Measurements from ENCODE around the gene CLCNKB.
"Not testable (repeated sequence)": the region's sequence is repeated elsewhere in the genome, so short reads cannot be mapped to it uniquely, and the experiment has no call there.

Gene CLCNKB

DNA sequence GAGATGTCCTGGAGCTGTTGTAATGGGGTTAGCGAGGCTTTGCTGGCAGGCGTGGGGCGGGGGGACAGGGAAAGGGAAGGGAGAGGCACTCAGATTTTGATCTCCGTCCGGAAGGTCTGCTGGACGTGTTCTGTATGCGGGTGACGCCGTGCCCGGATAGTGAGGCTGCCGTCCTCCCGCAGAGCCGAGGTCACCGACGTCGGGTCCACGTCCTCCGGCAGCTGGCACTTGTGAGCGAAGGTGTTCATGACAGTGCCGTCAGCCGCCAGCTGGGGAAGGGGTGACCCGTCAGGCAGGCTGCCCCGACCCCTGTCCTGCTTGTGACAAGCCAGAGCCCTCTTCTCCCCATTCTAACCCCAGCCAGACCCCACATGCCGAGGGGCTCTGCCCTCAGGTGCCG is 28.1 kb upstream of the CLCNKB start:
- DNase-seq (ENCODE audit: low read depth) = no peak

DNA sequence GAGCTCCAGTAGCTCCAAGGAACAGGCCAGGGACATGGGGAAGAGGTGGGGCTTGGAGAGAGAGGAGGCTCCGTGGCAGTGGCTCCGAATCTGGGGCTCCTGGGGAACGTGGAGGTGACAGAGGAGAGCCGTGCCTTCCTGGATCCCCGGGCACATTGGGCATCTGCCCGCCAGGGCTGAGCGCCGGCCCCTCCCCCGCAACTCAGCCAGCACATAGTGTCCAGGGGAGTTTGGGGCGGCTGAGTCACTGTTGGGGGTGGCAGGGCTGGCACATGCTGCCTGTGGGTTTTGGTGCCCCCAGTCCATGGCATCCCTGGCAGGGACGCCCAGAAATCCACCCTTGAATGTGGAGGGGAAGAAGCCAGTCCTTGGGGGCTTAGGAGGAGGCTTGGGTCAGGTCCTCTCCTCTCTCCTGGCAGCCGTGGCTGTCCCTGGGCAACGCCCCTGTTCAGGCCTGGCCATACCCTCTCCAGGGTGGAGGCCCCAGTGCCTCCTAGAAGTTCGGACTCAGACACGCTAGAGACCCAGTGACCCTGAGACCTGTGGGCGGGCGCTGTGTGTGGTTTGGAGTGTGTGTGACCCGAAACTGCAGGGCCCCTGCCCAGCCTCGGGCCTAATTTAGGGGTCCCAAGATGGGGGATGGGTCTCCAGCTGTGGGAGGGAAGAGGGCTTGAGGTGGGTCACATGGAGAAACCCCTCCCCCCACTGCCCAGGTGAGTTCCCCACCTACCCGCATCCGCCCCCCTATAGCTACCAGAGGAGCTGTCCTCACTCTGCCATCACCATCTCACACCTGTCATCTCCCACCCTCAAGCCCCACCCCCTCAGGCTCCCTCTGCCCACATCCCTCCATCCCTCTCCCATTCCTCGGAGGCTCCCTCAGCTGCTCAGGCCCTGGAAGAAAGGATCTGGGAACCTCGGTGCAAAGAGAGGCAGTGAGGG is 27.4 kb upstream of the CLCNKB start:
- no peak for DNase-seq (ENCODE audit: low read depth)

DNA sequence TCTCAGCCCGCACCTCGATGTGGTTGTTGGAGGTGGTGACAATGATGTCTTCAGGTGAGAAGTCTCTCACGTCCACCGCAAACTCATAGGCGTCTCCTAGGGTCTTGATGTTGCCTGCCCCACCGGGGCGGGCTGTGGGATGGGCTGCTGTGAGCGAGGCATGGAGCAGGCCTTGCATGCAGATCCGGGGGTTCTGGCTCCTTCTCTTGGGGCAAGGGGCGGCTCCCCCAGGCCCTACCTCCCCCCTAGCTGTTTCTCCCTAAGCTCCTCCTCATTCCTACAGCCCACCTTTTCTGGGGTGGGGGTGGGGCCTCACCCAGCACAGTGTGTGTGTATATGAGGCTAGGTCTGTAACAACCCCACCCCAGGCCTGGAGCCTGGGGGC is 26.5 kb upstream of the CLCNKB start:
- DNase-seq (ENCODE audit: low read depth) = no peak

DNA sequence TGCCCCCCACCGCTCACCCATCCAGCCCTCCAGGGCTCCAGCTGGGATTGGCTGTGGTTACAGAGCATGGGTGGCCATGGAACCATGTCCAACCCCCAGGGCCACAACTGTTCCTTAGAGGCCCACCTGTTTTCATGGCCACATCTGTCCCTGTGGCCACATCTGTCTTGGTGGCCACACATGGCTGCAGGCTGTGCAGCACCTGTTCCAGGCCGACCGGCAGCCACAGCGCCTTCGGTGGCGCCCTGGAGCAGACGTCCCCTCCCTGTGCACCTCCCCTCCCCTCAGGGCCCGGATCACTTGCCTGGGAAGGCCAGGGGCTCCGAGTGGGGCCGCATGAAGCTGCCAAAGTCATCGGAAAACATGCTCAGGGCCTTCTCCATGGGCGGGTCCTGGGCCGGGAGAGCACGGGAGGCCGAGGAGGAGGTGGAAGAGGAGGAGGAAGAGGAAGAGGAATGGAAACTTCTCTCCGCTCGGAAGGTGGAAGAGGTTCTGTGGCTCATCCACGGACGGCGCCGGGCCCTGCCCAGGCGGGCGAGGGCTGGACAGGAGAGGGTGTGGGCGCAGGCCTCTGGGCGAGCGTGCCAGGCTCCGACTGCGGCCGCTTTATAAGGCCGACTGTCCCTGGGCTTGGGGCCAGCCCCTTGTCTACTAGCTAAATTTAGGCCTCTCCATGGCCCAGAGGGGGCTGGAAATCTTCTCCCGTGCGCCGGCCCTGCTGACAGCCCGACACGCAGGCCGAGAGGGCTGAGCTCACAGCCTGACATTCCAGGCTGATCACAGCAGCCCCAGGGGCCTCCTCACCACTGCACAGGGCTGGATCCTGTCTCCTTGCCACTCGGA is 25.9 kb upstream of the CLCNKB start, which contains the start of gene HSPB7:
HSPB7 (minus strand) TSS at position 583 of the 843 bp plus-strand sequence; CDS start at position 503, 80 bp downstream.
- no peak for DNase-seq (ENCODE audit: low read depth)

DNA sequence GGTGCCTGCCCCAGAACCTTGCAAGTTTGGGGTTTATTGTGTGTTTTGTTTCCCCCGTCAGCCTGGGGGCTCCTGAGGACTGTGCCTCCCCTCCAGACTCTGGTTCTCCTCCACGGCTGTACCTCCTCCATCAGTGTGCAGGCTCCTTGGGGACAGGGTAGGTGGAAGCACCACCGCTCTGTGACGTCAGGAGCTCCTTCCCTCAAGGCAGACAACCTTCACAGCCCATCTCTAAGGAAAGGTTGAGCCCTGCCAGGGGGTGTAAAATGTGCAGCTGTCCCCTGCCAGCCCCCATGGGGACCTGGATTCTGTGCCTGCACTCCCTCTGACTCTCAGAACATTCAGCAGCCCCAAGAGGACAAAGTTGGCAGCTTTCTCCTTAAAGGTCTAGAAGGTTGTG is 25.3 kb upstream of the CLCNKB start:
- DNase-seq (ENCODE audit: low read depth) = no peak

DNA sequence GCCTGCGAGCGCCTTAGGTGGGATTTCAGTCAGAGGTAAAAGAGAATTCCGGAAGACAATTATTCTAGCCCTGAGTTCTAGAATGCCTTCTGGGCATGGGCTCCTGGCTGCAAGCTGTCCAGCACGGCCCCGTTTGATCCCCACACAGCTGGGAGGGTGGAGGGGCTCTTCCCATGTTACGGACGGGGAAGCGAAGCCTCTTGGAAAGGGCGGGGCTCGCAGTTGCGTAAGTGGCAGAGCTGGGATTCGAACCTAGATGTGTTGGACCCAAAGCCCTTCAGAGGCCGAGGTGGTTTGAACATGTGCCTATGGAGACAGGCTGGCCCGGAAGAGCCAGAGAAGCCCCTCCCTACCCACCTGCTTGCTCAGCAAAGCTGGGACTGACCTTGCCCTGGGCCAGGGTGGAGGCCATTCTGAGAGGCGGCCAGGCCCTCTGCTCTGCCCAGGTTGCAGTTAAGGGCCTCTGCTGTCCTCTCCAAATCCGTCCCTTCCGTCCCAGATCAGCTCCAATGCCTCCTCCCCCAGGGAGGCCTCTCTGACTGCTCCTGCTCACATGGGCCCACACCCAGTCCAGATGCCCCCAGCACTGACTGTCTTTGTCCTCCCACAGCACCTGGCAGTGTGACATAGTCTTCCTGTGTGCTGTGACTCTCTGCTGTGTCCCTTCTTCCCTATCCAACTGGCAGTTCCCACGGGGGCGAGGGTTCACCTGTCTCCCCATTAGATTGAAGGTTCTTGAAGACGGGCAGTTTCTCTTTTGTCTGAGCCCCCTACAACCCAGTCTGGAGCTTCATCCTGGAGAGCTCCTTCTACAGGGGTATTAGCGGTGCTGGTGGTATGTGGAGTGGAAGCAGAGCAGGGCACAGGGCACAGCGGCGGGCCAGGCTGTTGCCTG is 24.6 kb upstream of the CLCNKB start:
- no peak for DNase-seq (ENCODE audit: low read depth)

DNA sequence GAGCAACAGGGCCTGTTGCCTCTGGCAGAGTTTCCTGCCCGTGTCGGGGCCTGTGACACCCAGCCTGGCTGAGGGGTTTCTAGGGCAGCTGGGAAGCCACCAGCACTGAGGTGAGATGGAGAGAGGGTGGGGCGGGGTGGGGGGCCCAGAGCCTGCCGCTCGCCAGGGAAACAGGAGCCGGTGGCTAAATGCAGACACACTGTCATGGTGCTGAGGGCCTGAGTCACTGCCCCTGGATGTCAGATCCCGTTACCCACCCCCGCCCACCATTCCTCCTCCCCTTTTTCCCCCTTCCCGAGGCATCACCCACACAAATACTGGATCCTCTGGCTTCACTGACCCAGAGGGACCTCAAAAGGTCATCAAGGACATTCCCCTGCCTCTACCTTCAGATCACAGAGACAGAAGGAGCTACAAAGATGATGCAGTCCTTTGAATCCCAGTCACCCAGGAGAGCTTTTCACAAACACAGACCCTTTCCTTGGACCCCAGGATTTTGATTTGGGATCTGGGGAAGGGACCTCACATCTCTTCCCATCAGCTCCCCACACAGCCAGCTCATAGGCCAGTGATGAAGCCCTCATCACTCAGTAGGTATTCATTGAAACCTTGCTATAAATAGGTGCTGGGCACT is 23.8 kb upstream of the CLCNKB start:
- DNase-seq (ENCODE audit: low read depth) = no peak

DNA sequence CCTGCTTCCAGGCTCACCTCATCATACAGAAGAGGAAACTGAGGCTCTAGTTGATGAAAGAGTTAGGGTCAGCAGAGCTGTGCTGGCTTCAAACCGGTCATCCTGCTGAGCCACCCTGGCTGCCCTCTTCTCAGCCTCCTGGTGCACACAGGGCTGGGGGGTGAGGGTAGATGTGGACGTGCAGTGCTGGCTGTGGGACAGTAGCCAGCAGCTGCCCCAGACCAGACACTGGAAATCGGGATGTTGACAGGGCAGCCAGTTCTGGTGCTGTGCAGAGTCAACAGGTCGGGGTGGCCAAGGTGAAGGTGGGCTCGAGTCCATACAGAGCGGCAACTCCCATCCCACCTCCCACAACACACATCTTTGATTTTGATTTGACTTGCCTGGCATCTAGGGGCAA is 23.3 kb upstream of the CLCNKB start:
- DNase-seq (ENCODE audit: low read depth) = no peak

DNA sequence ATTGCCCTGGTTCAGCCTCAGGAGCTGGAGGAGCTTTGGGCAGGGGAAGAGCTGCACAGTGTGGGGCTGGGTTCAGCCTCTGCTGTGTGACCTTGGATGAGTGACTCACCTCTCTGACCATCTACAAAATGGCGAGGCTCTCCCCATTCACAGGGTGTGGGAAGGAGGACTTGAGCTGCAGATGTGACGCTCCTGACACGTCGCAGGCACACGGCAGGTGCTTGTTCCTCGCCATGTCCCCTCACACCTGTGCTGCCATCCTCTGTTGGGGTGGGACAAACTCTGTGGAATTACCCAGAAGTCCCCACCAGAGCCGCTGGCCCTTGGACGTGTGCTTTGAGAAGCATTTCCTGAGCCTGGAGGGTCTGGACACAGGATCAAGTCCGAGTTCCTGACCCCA is 22.7 kb upstream of the CLCNKB start:
- DNase-seq (ENCODE audit: low read depth) = not testable (repeated sequence)

DNA sequence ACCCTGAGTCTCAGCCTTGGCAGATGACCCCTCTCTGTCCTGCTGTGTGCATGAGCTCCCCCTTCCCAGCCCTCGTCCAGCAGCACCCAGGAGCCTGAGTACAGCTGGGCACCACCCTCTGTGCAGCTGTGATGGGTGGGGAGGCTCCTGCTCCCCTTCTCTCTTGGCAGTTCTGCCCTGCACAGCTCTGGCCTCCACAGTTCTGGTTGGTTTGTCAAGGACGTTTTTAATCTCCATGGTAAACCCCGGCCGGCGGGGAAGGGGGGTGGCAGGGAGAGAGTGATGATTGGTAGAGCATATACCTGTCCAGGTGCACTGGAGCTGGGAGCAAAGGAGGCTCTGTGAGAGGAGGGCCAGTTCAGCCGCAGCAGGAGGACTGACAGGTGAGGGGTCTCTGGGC is 21.9 kb upstream of the CLCNKB start, which contains the start of gene CLCNKA:
CLCNKA (plus strand) TSS at position 356 of the 400 bp plus-strand sequence. CDS start 584 bp downstream, outside the sequence.
- no peak for DNase-seq (ENCODE audit: low read depth)

DNA sequence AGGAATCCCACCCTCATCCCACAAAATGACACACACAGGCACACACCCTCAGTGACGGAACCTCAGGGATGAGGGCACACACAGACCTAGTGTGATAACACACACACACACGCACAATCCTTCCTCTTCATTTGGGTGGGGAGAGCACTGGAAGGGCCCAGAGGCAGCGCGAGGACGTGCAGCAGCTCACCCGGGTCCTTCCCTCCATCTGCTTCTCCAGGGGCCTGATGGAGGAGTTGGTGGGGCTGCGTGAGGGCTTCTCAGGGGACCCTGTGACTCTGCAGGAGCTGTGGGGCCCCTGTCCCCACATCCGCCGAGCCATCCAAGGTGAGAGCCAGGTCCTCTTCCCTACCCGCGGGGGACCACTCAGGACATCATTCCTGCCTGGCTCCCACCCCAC is 21.2 kb upstream of the CLCNKB start:
- DNase-seq (ENCODE audit: low read depth) = no peak

DNA sequence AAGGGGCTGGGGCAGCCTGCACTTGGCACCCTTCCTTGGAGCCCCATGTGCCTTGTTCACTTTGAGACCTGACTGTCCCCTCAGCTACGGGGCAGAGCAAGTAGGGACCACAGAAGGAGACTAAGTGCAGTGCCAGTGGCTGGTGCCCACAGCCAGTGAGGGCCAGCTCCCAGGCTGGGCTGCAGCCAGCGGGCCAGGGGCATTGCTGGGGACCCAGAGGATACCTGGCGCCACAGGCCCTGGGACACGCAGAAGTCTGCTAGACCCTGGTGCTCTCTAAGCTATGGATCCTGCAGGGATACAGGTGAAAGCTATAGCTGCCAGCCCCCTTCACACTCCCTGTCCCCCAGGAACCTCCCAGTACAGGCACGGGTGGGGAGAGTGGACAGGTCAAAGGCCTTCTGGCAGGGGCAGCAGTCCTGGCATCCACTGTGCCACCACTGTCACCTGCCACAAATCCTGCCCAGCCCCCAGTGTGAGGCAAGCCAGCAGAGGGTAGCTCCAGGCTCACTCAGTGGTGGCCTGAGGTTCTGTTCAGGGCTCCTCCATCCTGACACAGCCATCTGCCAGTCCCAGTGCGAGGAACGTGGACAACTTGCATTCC is 20.4 kb upstream of the CLCNKB start:
- no peak for DNase-seq (ENCODE audit: low read depth)

DNA sequence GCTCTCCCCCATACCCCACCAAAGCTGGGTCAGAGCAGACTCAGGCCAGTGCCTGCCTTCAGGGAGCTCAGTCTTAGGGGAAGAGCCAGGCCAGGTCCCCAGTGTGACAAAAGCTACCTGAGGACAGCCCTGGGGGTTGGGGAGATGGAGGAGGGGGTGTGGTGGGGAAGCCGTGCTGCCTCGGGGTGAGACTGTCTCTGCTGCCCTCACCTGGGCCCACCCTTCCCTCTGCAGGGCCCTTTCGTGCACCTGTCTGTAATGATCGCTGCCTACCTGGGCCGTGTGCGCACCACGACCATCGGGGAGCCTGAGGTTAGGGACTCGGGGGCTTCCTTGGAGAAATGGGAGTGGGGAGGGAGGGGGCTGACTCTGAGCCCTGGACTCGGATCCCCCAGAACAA is 17.3 kb upstream of the CLCNKB start:
- DNase-seq (ENCODE audit: low read depth) = not testable (repeated sequence)

DNA sequence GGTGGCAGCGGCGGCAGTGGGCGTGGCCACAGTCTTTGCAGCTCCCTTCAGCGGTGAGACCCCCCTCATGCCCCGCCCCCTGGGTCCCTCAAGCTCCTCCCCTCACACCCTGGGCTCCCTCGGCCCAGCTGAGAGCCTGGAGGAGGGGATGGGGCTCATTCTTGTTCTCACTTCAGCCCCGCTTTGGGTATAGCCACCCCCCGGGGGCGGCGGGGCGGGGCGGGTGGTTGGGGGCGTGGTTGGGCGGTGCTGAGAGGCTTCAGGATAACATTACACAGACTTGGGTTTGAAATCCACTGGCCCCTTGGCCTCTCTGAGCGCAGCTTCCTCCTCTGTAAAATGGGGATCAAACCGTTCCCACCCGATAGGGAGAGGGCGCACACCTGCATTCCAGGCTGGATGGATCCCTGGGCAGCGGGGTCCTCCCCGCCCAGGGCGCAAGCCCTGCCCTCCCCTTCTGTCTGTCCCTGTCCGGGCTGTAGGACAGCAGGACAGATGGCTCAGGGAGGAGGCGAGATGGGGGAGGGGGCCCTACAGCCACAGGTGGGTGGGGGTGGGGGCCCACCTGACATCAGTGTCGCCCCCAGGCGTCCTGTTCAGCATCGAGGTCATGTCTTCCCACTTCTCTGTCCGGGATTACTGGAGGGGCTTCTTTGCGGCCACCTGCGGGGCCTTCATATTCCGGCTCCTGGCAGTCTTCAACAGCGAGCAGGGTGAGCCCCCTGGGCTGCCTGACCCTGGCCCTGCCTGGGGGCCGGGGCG is 16.7 kb upstream of the CLCNKB start:
- DNase-seq (ENCODE audit: low read depth) = no peak

DNA sequence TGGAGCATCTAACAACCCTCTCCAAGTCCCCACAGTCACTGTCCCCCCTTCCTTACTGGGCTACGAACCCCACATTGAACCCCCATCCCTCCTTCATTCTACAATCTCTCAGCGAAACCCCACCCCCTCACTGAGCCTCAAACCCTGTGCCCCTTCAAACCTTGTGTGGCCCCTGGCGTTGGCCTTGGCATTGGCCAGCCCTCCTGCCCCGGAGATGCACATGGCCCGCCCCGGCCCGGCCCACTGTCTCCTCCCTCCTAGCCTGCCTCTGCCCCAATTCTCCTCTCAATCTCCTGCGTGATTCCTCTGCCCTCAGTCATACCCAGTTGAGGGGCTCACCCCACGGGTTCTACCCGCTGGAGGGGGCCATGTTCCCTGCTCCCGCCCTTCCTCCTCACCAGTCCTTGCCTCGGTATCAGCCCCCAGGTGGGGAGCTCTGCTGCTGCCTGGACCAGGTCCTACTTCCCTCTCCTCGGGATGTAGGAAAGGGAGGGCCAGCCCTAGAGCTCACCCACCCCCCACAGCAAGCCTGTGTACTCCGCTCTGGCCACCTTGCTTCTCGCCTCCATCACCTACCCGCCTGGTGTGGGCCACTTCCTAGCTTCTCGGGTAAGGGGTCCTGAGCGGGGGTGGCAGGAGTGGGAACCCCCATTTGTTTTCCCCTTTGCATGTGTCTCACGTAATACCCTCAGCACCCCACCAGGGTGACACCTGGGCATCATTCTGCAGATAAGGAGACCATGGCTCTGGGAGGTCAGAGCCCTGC is 15.2 kb upstream of the CLCNKB start:
- DNase-seq (ENCODE audit: low read depth) = no peak

DNA sequence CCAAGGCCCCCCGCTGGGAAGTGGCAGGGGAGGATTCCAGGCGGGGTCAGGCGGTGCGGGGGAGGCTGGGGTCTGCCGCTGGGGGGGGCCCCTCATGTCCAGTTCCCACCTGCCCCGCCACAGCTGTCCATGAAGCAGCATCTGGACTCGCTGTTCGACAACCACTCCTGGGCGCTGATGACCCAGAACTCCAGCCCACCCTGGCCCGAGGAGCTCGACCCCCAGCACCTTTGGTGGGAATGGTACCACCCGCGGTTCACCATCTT is 14.6 kb upstream of the CLCNKB start:
- DNase-seq (ENCODE audit: low read depth) = not testable (repeated sequence)

DNA sequence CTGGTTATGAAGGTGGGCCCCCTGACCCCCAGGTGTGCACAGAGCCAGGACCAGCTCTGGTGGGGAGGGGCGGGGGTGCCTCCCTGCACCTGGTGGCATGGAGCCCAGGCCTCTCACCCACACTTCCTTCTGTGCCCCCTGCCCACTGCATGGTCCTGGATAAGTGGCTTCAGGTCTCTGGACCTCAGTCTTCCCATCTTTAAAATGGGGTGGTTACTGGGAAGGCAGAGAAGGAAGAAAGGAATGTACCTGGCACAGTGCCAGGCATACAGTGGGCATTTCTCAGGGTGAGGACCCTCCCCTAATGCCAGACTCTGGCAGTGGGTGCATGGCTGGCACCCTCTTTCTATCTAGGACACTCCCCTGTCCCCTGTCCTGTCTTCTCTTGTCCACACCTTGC is 14.3 kb upstream of the CLCNKB start:
- no peak for DNase-seq (ENCODE audit: low read depth)

DNA sequence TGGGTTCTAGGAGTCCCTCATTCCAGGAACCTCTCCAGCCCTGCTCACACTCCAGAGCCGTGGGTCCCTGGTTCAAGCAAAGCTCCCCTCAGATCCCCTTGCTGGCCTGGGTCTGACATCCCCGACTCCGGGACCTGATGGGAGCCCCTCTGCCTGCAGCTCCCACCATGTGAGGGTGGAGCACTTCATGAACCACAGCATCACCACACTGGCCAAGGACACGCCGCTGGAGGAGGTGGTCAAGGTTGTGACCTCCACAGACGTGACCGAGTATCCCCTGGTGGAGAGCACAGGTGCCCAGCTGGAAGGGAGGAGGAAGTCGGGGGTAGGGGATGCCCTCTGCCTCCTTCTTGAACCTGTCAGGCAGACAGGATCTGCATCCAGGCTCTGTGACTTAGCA is 12.0 kb upstream of the CLCNKB start:
- DNase-seq (ENCODE audit: low read depth) = no peak

DNA sequence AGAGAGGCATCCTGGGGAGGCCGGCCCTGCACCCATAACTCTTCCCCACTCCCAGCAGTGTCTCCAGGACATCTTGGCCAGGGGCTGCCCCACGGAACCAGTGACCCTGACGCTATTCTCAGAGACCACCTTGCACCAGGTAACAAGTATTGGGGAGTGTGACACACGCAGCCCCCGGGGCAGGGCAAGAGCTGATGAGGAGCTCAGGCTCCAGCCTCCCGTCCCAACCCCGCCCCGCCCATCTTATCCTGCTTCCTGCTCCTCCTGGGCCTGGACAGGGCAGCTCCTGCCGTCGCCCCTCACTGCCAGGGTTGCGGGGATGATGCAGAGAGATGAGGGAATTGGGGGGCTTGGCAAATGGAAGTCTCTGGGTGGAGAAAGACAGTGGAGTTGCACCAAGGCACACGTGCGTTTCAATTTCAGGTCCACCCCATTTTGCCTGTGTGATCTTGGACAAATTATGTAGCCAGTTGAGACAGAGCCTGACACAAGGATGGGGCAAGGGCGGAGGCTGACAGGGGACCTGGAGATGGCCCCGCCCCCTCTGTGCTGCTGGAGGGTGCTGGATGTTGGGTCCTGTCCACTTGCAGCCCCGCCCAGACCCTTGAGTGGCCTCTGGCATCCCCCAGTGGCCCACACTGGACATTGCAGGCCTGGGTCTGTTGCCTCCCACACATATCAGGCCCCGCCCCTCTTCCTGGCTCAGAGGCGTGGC is 11.0 kb upstream of the CLCNKB start:
- DNase-seq (ENCODE audit: low read depth) = peak; percentile 20

Data from stimulated activated CD8-positive, alpha-beta memory T cell treated with anti-CD3 and anti-CD28 coated beads, Interleukin-7, amount 100 ng/mL, for 24 hours (primary cell).